Prostate gland (tissue), 2 donors: Measurements from ENCODE around the gene CAMSAP2. TPM values are rescaled to one million over a fixed set of nuclear protein-coding genes. Genes with fewer than 3 reads are reported as not detected.
A peak's percentile ranks its signal among the peaks of the same experiment; 100 is the strongest.

ENCODE experiments used
- DNase-seq: peaks from one replicate; pipeline ENCODE4 v3.0.0-alpha.2; 2019; ENCODE audit warnings: low spot score
- H3K27ac ChIP-seq, 2 donors: fragments of 200-600 bp; sonication (generic); 2 replicates each; pipeline ENCODE4 v1.5.1; 2017 to 2019
- H3K27me3 ChIP-seq: fragments of 200-600 bp; sonication (generic); replicated peaks from 2 replicates; pipeline ENCODE4 v1.5.1; 2019; ENCODE audit not compliant: insufficient read depth
- H3K36me3 ChIP-seq, 2 donors: fragments of 200-600 bp; sonication (generic); 1 replicate in 1 of 2; 2 replicates in 1 of 2; pipeline versions ENCODE4 v1.5.1 to v1.8.1; 2017 to 2019
- H3K4me1 ChIP-seq: fragments of 200-600 bp; sonication (generic); replicated peaks from 2 replicates; pipeline ENCODE4 v1.5.1; 2019
- H3K4me3 ChIP-seq, 2 donors: fragments of 200-600 bp; sonication (generic); 2 replicates each; pipeline ENCODE4 v1.5.1; 2017 to 2019
- H3K9me3 ChIP-seq: fragments of 200-600 bp; sonication (generic); 2 replicates; pipeline ENCODE4 v1.5.1; 2017
- POLR2A ChIP-seq: fragments of 450-650 bp; IDR thresholded peaks from one replicate; pipeline ENCODE4 v1.6.1; 2016; ENCODE audit warnings: antibody characterized with exemption, mild to moderate bottlenecking
- POLR2AphosphoS5 ChIP-seq: sonication (generic); formaldehyde crosslinking; IDR thresholded peaks from one replicate; pipeline ENCODE4 v1.6.1; 2017; ENCODE audit warnings: antibody characterized with exemption
- WGBS: methylation state at CpG from one replicate; pipeline ENCODE4 v1.1.5; 2018; 5-methylcytosine and 5-hydroxymethylcytosine counted together
- intact Hi-C: fragments of 100-400 bp; cut with DNase I; formaldehyde crosslinking; loops from one replicate; pipeline ENCODE4 v1.14.2; 2022
- total RNA-seq, 2 donors: library from RNA; depleted of rRNA; stranded (reverse); fragments of >200 nt; gene quantifications; one replicate each; pipeline ENCODE4 v1.1.0, GENCODE V29; 2016
- TF ChIP-seq, protein P1 (sequence below), 4 experiments: fragments of 200-600 bp in 2 of 4; fragments of 450-650 bp in 2 of 4; sonication (generic) in 2 of 4; IDR thresholded peaks; 1 replicate in 3 of 4; 2 replicates in 1 of 4; pipeline ENCODE4 v1.5.1; 2016 to 2019; ENCODE audit warnings: antibody characterized with exemption in 4 of 4, mild to moderate bottlenecking in 2 of 4, moderate library complexity in 2 of 4

The CAMSAP2 gene
- total RNA-seq, 2 donors from 2014 or later, result 15.8 to 22.8 TPM

DNA sequence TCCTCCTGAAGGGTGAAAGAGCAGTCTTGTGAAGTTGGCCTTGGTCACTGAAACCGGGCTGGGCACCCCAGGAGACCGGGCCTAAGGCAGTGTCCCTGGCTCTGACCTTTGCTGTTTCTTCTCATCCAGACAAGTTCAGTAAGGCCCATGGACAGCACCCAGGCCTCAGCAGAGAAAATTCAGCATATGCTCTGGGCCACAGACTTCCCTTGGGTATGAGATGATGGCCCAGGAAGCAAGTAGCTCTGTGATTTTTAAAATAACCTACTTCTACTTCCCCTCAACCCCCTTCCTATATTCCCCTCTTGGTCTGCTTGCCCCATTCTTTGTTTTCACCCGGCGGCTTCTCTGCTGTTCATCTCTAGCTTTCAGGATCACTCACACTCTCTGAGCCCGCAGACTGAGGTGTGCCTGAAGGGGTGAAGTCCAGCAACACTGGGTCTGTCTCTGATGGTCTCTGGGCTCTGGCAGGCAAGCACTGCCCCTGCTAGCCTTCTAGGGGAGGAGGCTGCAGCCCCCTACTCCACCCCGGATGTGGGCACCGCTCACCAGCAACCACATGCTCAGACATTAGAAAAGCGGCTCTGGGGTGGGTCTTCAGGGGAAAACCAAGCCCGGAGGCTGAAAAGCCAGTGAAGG, 131.2 kb downstream of the CAMSAP2 start:
- Histone ChIP-seq H3K4me3 (no peak overlapping the region), H3K36me3 (no peaks in the 10 kb centered on the region), H3K9me3 (no peaks in the 10 kb centered on the region), H3K4me1 (peaks cover 5% of the 10 kb centered on the region), H3K27me3 (peaks cover 11% of the 10 kb centered on the region), H3K27ac (no peak overlapping the region)
- TF ChIP-seq POLR2AphosphoS5 (no peak), POLR2A (no peak)
- TF ChIP-seq, protein P1, sequence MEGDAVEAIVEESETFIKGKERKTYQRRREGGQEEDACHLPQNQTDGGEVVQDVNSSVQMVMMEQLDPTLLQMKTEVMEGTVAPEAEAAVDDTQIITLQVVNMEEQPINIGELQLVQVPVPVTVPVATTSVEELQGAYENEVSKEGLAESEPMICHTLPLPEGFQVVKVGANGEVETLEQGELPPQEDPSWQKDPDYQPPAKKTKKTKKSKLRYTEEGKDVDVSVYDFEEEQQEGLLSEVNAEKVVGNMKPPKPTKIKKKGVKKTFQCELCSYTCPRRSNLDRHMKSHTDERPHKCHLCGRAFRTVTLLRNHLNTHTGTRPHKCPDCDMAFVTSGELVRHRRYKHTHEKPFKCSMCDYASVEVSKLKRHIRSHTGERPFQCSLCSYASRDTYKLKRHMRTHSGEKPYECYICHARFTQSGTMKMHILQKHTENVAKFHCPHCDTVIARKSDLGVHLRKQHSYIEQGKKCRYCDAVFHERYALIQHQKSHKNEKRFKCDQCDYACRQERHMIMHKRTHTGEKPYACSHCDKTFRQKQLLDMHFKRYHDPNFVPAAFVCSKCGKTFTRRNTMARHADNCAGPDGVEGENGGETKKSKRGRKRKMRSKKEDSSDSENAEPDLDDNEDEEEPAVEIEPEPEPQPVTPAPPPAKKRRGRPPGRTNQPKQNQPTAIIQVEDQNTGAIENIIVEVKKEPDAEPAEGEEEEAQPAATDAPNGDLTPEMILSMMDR (IDR thresholded peaks at IDR 0.05), result no peak
- intact Hi-C loops, result no loop called here
- DNase-seq, result no peak
- 91% methylated on average over 9 of the region's 9 CpGs for WGBS

DNA sequence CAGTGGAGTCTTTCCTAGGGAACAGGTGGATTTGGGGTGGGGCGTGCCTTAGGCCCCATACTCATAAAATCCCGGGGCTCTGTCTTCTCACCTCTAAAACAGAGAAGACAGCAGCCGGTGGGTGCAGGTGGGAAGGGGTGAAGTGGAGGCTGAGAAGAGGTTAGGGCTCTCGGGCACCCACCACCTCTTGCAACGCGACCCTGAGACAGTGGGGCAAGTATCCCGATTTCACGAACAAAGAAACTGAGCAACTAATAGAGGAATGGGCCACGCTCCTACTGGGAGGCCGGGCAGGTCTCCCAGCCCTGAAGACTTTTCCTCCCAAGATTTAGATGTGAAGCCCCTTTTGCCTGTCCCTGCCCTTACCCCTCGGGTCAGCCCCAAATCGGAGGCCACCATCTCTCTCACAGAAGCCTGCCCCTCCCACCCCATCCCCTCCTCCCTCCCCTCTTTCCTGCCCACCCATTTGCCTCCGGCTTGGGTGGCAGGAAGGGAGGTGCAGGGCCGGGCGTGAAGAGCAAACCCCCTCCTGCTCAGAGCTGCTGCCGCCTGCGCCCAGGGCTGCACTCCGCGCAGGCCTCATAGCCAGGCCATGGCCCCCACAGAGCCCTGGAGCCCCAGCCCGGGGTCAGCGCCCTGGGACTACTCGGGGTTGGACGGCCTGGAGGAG, 133.9 kb downstream of the CAMSAP2 start, which contains the start of gene GPR25:
GPR25 (plus strand) TSS at position 536 of the 670 bp plus-strand sequence; CDS start at position 593, 57 bp downstream.
- Histone ChIP-seq H3K9me3 (no peaks in the 10 kb centered on the region), H3K27me3 (peaks cover 11% of the 10 kb centered on the region), H3K4me3 (peak within 1 kb of the TSS in 1 of 2 donors; percentile 20), H3K4me1 (peaks cover 5% of the 10 kb centered on the region), H3K36me3 (no peaks in the 10 kb centered on the region), H3K27ac (no peak within 1 kb of the TSS)
- 80% methylated on average over 20 of the region's 23 CpGs for WGBS
- no peak for DNase-seq
- intact Hi-C loops, result no loop called here
- TF ChIP-seq POLR2A (no peak), POLR2AphosphoS5 (no peak)
- TF ChIP-seq, protein P1 (IDR thresholded peaks at IDR 0.05), result no peak

GRCh38 chr1:200873116-200873670, 134.5 kb downstream of the CAMSAP2 start:
- intact Hi-C loops, result no loop called here
- DNase-seq, result no peak
- peaks cover 5% of the 10 kb centered on the region for H3K4me1 ChIP-seq
- peak overlapping the region in 1 of 2 donors; percentile 20 for H3K4me3 ChIP-seq
- no peaks in the 10 kb centered on the region for H3K9me3 ChIP-seq
- no peak for TF ChIP-seq POLR2A
- TF ChIP-seq, protein P1 (IDR thresholded peaks at IDR 0.05), result no peak
- TF ChIP-seq POLR2AphosphoS5, result no peak
- H3K36me3 ChIP-seq, result no peaks in the 10 kb centered on the region
- H3K27ac ChIP-seq, result no peak overlapping the region
- WGBS, result 3% methylated on average over 11 of the region's 61 CpGs
- H3K27me3 ChIP-seq, result peaks cover 11% of the 10 kb centered on the region

GRCh38 chr1:200873671-200874397, 135.1 kb downstream of the CAMSAP2 start:
- H3K36me3 ChIP-seq, result no peaks in the 10 kb centered on the region
- peaks cover 5% of the 10 kb centered on the region for H3K4me1 ChIP-seq
- TF ChIP-seq, protein P1 (IDR thresholded peaks at IDR 0.05), result no peak
- no peak for TF ChIP-seq POLR2AphosphoS5
- TF ChIP-seq POLR2A, result no peak
- intact Hi-C loops, result no loop called here
- peak overlapping the region in 1 of 2 donors; percentile 20 for H3K4me3 ChIP-seq
- no peaks in the 10 kb centered on the region for H3K9me3 ChIP-seq
- H3K27ac ChIP-seq, result no peak overlapping the region
- WGBS, result 24% methylated on average over 51 of the region's 66 CpGs
- no peak for DNase-seq
- H3K27me3 ChIP-seq, result peaks cover 11% of the 10 kb centered on the region
